T-helper 2 cell treated with Interferon-gamma antibody and Interleukin-4, amounts not matched to agents 5 μg/mL and 100 μg/mL, for 36 hours (primary cell): ENCODE results near the gene SLC66A3.

Source experiments
- DNase-seq: peaks from one replicate; pipeline ENCODE4 v3.0.0; 2021; ENCODE audit warnings: low spot score
- H3K27ac Mint-ChIP-seq: one replicate; pipeline ENCODE4 v1.8.0; 2021; ENCODE audit warnings: mild to moderate bottlenecking, mixed read lengths
- H3K27me3 Mint-ChIP-seq: one replicate; pipeline ENCODE4 v1.8.0; 2021; ENCODE audit warnings: low read depth, mixed read lengths
- H3K36me3 Mint-ChIP-seq: one replicate; pipeline ENCODE4 v1.8.0; 2021; ENCODE audit warnings: low read depth, mixed read lengths
- H3K4me1 Mint-ChIP-seq: one replicate; pipeline ENCODE4 v1.8.0; 2021; ENCODE audit warnings: low read depth, mixed read lengths
- H3K4me3 Mint-ChIP-seq: one replicate; pipeline ENCODE4 v1.8.0; 2022; ENCODE audit warnings: mild to moderate bottlenecking, moderate library complexity, mixed read lengths
- H3K9me3 Mint-ChIP-seq: one replicate; pipeline ENCODE4 v1.8.0; 2021; ENCODE audit warnings: mixed read lengths

SLC66A3 gene

DNA sequence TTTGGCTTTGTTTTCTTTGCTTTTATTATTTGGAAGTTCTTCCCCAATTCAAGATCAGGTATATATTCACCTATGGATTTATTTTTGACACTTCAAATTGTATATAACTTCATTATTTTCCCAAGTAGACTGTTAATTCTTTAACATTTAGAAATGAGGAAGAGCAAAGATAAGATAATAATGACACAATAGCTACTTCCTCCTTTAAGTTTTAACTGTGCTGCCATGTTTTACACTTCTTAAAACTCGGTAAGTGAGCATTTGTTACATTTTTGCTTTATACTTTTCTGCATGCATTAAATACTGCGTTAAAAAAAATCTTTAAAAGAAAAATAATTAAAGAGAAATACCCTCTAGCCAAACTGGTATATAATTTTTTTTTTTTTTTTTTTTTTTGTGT is 32.5 kb downstream of the SLC66A3 start:
- H3K27me3 Mint-ChIP-seq = no peaks in the 10 kb centered on the region
- H3K9me3 Mint-ChIP-seq = no peaks in the 10 kb centered on the region
- H3K36me3 Mint-ChIP-seq = peaks cover 13% of the 10 kb centered on the region
- no peak overlapping the region for H3K27ac Mint-ChIP-seq
- no peak for DNase-seq
- H3K4me1 Mint-ChIP-seq = no peaks in the 10 kb centered on the region
- no peak overlapping the region for H3K4me3 Mint-ChIP-seq

GRCh38 chr2:11196246-11196645 is 41.0 kb downstream of the SLC66A3 start:
- Mint-ChIP-seq H3K4me1 (no peaks in the 10 kb centered on the region), H3K27me3 (no peaks in the 10 kb centered on the region), H3K4me3 (no peak overlapping the region), H3K9me3 (no peaks in the 10 kb centered on the region), H3K36me3 (peaks cover 32% of the 10 kb centered on the region), H3K27ac (no peak overlapping the region)
- DNase-seq = no peak

GRCh38 chr2:11200651-11201050 is 45.4 kb downstream of the SLC66A3 start:
- no peak overlapping the region for H3K27ac Mint-ChIP-seq
- H3K36me3 Mint-ChIP-seq = peaks cover 26% of the 10 kb centered on the region
- H3K4me1 Mint-ChIP-seq = peaks cover 16% of the 10 kb centered on the region
- H3K27me3 Mint-ChIP-seq = no peaks in the 10 kb centered on the region
- DNase-seq = no peak
- no peaks in the 10 kb centered on the region for H3K9me3 Mint-ChIP-seq
- no peak overlapping the region for H3K4me3 Mint-ChIP-seq

- Mint-ChIP-seq H3K27me3 (no peaks in the 10 kb centered on the region), H3K27ac (no peak overlapping the region), H3K9me3 (no peaks in the 10 kb centered on the region), H3K4me1 (peaks cover 16% of the 10 kb centered on the region), H3K4me3 (no peak overlapping the region), H3K36me3 (peaks cover 18% of the 10 kb centered on the region)
- DNase-seq = no peak
Observed at GRCh38 chr2:11201969-11202368, 46.7 kb downstream of the SLC66A3 start.

DNA sequence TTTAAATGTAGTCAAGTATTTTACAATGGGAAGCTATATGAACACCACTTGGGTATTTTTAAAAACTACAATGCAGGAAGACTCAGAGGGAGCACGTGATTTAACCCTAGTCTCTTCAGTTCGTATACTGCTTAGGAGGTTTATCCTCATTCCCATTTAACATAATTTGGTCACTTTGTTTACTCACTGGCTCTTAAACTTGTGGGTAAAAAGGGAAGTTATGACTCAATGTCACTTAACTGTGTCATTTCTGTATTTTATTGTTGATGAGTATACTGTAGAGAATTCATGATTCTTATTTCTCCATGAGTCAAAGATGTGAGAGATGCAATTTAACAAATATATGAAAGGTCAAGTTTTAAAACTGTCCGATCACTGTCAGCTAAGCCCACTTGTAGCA is 48.2 kb downstream of the SLC66A3 start:
- DNase-seq = no peak
- peaks cover 16% of the 10 kb centered on the region for H3K4me1 Mint-ChIP-seq
- H3K27me3 Mint-ChIP-seq = no peaks in the 10 kb centered on the region
- no peak overlapping the region for H3K27ac Mint-ChIP-seq
- no peak overlapping the region for H3K4me3 Mint-ChIP-seq
- peaks cover 19% of the 10 kb centered on the region for H3K36me3 Mint-ChIP-seq
- H3K9me3 Mint-ChIP-seq = no peaks in the 10 kb centered on the region

- H3K4me1 Mint-ChIP-seq = peaks cover 16% of the 10 kb centered on the region
- peaks cover 11% of the 10 kb centered on the region for H3K36me3 Mint-ChIP-seq
- no peak overlapping the region for H3K27ac Mint-ChIP-seq
- DNase-seq = no peak
- H3K4me3 Mint-ChIP-seq = no peak overlapping the region
- no peaks in the 10 kb centered on the region for H3K27me3 Mint-ChIP-seq
- no peaks in the 10 kb centered on the region for H3K9me3 Mint-ChIP-seq
Observed at GRCh38 chr2:11208083-11208482, 52.8 kb downstream of the SLC66A3 start.

- H3K36me3 Mint-ChIP-seq = peaks cover 16% of the 10 kb centered on the region
- no peaks in the 10 kb centered on the region for H3K4me1 Mint-ChIP-seq
- no peak overlapping the region for H3K27ac Mint-ChIP-seq
- no peaks in the 10 kb centered on the region for H3K9me3 Mint-ChIP-seq
- DNase-seq = no peak
- H3K4me3 Mint-ChIP-seq = no peak overlapping the region
- H3K27me3 Mint-ChIP-seq = no peaks in the 10 kb centered on the region
Observed at GRCh38 chr2:11212645-11213044, 57.4 kb downstream of the SLC66A3 start.

DNA sequence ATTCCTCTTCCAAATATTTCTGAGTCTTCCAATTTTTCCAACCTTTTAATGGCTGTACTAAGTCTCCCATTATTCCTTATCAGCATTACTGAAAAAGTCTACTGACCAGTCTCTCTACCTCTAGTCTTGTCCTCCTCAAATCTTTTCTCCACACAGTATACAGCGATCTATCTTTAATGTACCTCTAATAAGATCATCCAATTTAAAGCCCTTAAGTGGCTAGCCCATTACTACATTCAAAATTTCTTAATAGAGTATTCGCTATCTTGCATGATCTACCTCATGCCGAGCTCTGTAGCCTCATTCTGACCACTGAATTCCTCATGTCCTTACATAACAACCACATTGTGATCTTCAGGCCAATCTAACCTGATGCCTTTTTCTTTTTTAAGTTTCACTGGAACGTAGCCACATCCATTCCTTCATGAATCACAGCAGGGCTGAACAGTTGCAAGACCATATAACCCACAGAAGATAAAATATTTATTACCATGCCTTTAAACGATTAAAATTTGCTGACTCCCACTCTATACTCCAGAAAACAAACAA is 57.9 kb downstream of the SLC66A3 start:
- Mint-ChIP-seq H3K9me3 (no peaks in the 10 kb centered on the region), H3K36me3 (peaks cover 16% of the 10 kb centered on the region), H3K4me1 (no peaks in the 10 kb centered on the region), H3K27ac (no peak overlapping the region), H3K4me3 (no peak overlapping the region), H3K27me3 (no peaks in the 10 kb centered on the region)
- DNase-seq = no peak

- H3K27ac Mint-ChIP-seq = no peak overlapping the region
- H3K27me3 Mint-ChIP-seq = no peaks in the 10 kb centered on the region
- H3K4me1 Mint-ChIP-seq = no peaks in the 10 kb centered on the region
- peaks cover 15% of the 10 kb centered on the region for H3K36me3 Mint-ChIP-seq
- H3K4me3 Mint-ChIP-seq = no peak overlapping the region
- no peaks in the 10 kb centered on the region for H3K9me3 Mint-ChIP-seq
- DNase-seq = no peak
Observed at GRCh38 chr2:11213975-11214374, 58.7 kb downstream of the SLC66A3 start.

DNA sequence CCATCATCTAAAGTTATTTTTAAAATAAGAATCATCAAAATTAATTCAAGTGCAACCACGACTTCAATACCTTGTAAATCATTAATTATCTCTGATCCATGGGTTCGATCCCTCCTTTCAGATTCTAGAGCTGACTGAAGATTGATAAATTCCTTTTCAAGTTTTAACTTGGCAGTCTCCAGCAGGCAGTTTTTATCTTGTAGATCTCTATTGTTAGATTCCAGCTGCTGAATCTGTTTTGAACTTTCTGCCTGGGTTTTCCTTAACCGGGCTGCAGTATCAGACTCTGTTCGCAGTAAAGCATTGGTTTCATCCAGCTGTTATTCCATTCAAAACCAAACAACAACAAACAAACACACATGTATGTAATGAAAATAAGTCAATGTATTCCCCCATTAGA is 59.5 kb downstream of the SLC66A3 start:
- no peaks in the 10 kb centered on the region for H3K4me1 Mint-ChIP-seq
- no peaks in the 10 kb centered on the region for H3K27me3 Mint-ChIP-seq
- no peak overlapping the region for H3K27ac Mint-ChIP-seq
- peaks cover 19% of the 10 kb centered on the region for H3K36me3 Mint-ChIP-seq
- no peak for DNase-seq
- no peaks in the 10 kb centered on the region for H3K9me3 Mint-ChIP-seq
- H3K4me3 Mint-ChIP-seq = no peak overlapping the region

GRCh38 chr2:11215407-11215806 is 60.1 kb downstream of the SLC66A3 start:
- H3K36me3 Mint-ChIP-seq = peaks cover 22% of the 10 kb centered on the region
- H3K27ac Mint-ChIP-seq = no peak overlapping the region
- H3K27me3 Mint-ChIP-seq = no peaks in the 10 kb centered on the region
- no peak overlapping the region for H3K4me3 Mint-ChIP-seq
- H3K9me3 Mint-ChIP-seq = no peaks in the 10 kb centered on the region
- DNase-seq = no peak
- no peaks in the 10 kb centered on the region for H3K4me1 Mint-ChIP-seq

DNA sequence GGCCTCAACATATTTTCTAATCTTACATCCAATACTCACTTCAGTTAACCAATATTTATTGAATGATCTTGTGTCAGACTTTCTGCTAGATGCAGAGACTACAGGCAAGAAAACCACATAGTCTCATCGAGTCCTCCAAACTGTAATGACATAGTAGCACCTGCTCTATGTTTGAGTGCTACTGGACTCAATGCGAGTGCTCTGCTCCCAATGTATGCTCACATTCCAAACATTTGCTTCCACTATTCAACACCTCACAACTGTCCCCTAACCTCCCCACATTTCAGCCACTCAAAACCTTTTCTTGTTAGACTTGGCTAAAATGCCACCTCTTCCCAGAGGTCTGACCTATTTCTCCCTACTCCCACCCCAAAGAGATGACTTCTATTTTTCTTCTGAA is 65.2 kb downstream of the SLC66A3 start:
- Mint-ChIP-seq H3K27me3 (no peaks in the 10 kb centered on the region), H3K4me1 (no peaks in the 10 kb centered on the region), H3K9me3 (no peaks in the 10 kb centered on the region), H3K36me3 (peaks cover 19% of the 10 kb centered on the region), H3K27ac (no peak overlapping the region), H3K4me3 (no peak overlapping the region)
- DNase-seq = no peak

GRCh38 chr2:11222845-11223244 is 67.6 kb downstream of the SLC66A3 start:
- H3K36me3 Mint-ChIP-seq = peaks cover 22% of the 10 kb centered on the region
- H3K9me3 Mint-ChIP-seq = no peaks in the 10 kb centered on the region
- no peak overlapping the region for H3K27ac Mint-ChIP-seq
- H3K4me1 Mint-ChIP-seq = no peaks in the 10 kb centered on the region
- H3K4me3 Mint-ChIP-seq = no peak overlapping the region
- no peak for DNase-seq
- no peaks in the 10 kb centered on the region for H3K27me3 Mint-ChIP-seq

DNA sequence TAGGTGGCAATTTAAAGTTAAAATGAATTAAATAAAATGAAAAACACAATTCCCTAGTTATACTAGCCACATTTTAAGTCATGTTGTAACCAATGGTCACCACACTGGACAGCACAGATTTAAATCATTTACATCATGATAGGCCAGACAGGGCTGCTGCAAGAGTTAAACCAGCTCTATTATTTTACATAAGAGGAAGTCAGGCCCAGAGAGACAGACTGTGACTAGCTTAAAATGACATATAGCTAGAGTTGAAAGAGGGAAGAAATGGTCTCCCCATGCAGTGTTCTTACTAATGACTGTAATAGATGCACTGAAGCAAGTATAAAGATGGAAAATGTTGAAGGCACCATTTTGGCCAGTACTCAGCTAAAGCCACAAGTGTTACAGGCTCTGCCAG is 69.6 kb downstream of the SLC66A3 start:
- no peaks in the 10 kb centered on the region for H3K9me3 Mint-ChIP-seq
- no peak overlapping the region for H3K4me3 Mint-ChIP-seq
- no peaks in the 10 kb centered on the region for H3K27me3 Mint-ChIP-seq
- H3K27ac Mint-ChIP-seq = no peak overlapping the region
- no peaks in the 10 kb centered on the region for H3K4me1 Mint-ChIP-seq
- H3K36me3 Mint-ChIP-seq = peaks cover 17% of the 10 kb centered on the region
- DNase-seq = no peak

GRCh38 chr2:11227595-11227994 is 72.3 kb downstream of the SLC66A3 start:
- Mint-ChIP-seq H3K4me1 (no peaks in the 10 kb centered on the region), H3K27me3 (no peaks in the 10 kb centered on the region), H3K4me3 (no peak overlapping the region), H3K27ac (no peak overlapping the region), H3K9me3 (no peaks in the 10 kb centered on the region), H3K36me3 (peaks cover 12% of the 10 kb centered on the region)
- DNase-seq = no peak
